ENCODE results near the gene ACAN. TPM values are rescaled to one million over a fixed set of nuclear protein-coding genes. Genes with fewer than 3 reads are reported as not detected.

ACAN gene
- total RNA-seq, 2 experiments from 2014 or later = not detected

GRCh38 chr15:88880944-88881740 lies 77.9 kb downstream of the ACAN start:
- Histone ChIP-seq H3K4me1 (ENCODE audit: insufficient read depth, low read length) (peaks cover 2% of the 10 kb centered on the region), H3K4me3 (ENCODE audit: low read length) (no peak overlapping the region), H3K9me3 (ENCODE audit: control insufficient read depth in 1 of 2, insufficient read depth in 1 of 2, low read length in 2 of 2) (no peaks in the 10 kb centered on the region), H3K27ac (ENCODE audit: low read depth in 1 of 2, low read length in 2 of 2) (no peak overlapping the region), H3K27me3 (ENCODE audit: control insufficient read depth in 1 of 2, insufficient read depth in 2 of 2, low read length in 2 of 2) (no peaks in the 10 kb centered on the region), H3K36me3 (ENCODE audit: insufficient read depth, low read length) (peaks cover 76% of the 10 kb centered on the region)
- intact Hi-C loops (cut with DNase I, micrococcal nuclease) = no loop called here
- Mint-ChIP-seq H3K27me3 (no peaks in the 10 kb centered on the region), H3K27ac (no peak overlapping the region), H3K9me3 (no peaks in the 10 kb centered on the region), H3K4me3 (no peak overlapping the region), H3K36me3 (ENCODE audit: low read depth) (peaks cover 83% of the 10 kb centered on the region), H3K4me1 (ENCODE audit: low read depth) (peaks cover 10% of the 10 kb centered on the region)
- ChIA-PET CTCF (interaction anchor here (1.6 kb wide), 1 partner anchor 24 kb away, joined by 3 read pairs; no protein-coding TSS in a partner anchor), POLR2A (no interaction called here)
- no peak for TF ChIP-seq CTCF (IDR thresholded peaks at IDR 0.05)
- ATAC-seq (ENCODE audit: poor library complexity) (no peak), DNase-seq (no peak)

GRCh38 chr15:88881775-88882174 lies 78.5 kb downstream of the ACAN start:
- no peak for TF ChIP-seq CTCF (IDR thresholded peaks at IDR 0.05)
- Mint-ChIP-seq H3K4me1 (ENCODE audit: low read depth) (peaks cover 10% of the 10 kb centered on the region), H3K9me3 (no peaks in the 10 kb centered on the region), H3K27ac (no peak overlapping the region), H3K4me3 (no peak overlapping the region), H3K36me3 (ENCODE audit: low read depth) (peaks cover 83% of the 10 kb centered on the region), H3K27me3 (no peaks in the 10 kb centered on the region)
- Histone ChIP-seq H3K4me1 (ENCODE audit: insufficient read depth, low read length) (peaks cover 2% of the 10 kb centered on the region), H3K27ac (ENCODE audit: low read depth in 1 of 2, low read length in 2 of 2) (no peak overlapping the region), H3K4me3 (ENCODE audit: low read length) (no peak overlapping the region), H3K27me3 (ENCODE audit: control insufficient read depth in 1 of 2, insufficient read depth in 2 of 2, low read length in 2 of 2) (no peaks in the 10 kb centered on the region), H3K36me3 (ENCODE audit: insufficient read depth, low read length) (peaks cover 78% of the 10 kb centered on the region), H3K9me3 (ENCODE audit: control insufficient read depth in 1 of 2, insufficient read depth in 1 of 2, low read length in 2 of 2) (no peaks in the 10 kb centered on the region)
- intact Hi-C loops (cut with DNase I, micrococcal nuclease) = no loop called here
- DNase-seq (no peak), ATAC-seq (ENCODE audit: poor library complexity) (no peak)
- POLR2A ChIA-PET = no interaction called here
- CTCF ChIA-PET = interaction anchor here (1.6 kb wide), 1 partner anchor 23 kb away, joined by 3 read pairs; no protein-coding TSS in a partner anchor

- POLR2A ChIA-PET = no interaction called here
- peaks cover 85% of the 10 kb centered on the region for H3K36me3 Mint-ChIP-seq (ENCODE audit: low read depth)
These were observed 79.5 kb downstream of the ACAN start for GRCh38 chr15:88882785-88883184.

More at GRCh38 chr15:88882785-88883184, 79.5 kb downstream of the ACAN start:
- intact Hi-C loops (cut with DNase I, micrococcal nuclease) = no loop called here
- ATAC-seq (ENCODE audit: poor library complexity) (no peak), DNase-seq (no peak)
- no peak overlapping the region for H3K27ac Mint-ChIP-seq
- Histone ChIP-seq H3K27me3 (ENCODE audit: control insufficient read depth in 1 of 2, insufficient read depth in 2 of 2, low read length in 2 of 2) (no peaks in the 10 kb centered on the region), H3K27ac (ENCODE audit: low read depth in 1 of 2, low read length in 2 of 2) (no peak overlapping the region), H3K4me1 (ENCODE audit: insufficient read depth, low read length) (peaks cover 2% of the 10 kb centered on the region), H3K9me3 (ENCODE audit: control insufficient read depth in 1 of 2, insufficient read depth in 1 of 2, low read length in 2 of 2) (no peaks in the 10 kb centered on the region), H3K4me3 (ENCODE audit: low read length) (no peak overlapping the region), H3K36me3 (ENCODE audit: insufficient read depth, low read length) (peaks cover 71% of the 10 kb centered on the region)
- H3K9me3 Mint-ChIP-seq = no peaks in the 10 kb centered on the region
- CTCF ChIA-PET = interaction anchor here (1.6 kb wide), 1 partner anchor 22 kb away, joined by 3 read pairs; no protein-coding TSS in a partner anchor
- H3K4me3 Mint-ChIP-seq = no peak overlapping the region
- peaks cover 10% of the 10 kb centered on the region for H3K4me1 Mint-ChIP-seq (ENCODE audit: low read depth)
- no peak for TF ChIP-seq CTCF (IDR thresholded peaks at IDR 0.05)
- no peaks in the 10 kb centered on the region for H3K27me3 Mint-ChIP-seq
